Anterior cingulate cortex (tissue), 58 donors: ENCODE data around the gene GPR146.

Source experiments
- DNase-seq, 58 donors: peaks; one replicate each; lab custom pipeline; 2025; lab: John Stamatoyannopoulos, UW

GPR146 gene

GRCh38 chr7:1087952-1088920 lies 43.9 kb downstream of the GPR146 start, which contains the start of gene GPER1:
Gene GPER1 (plus strand): TSS chr7:1088113. CDS start chr7:1091729, 3,616 bp downstream.
- DNase-seq = peak in 29 of 58 donors; percentile 15 to 70 (median 39)

- DNase-seq = no peak
These were observed 45.9 kb downstream of the GPR146 start for GRCh38 chr7:1090236-1090635.

DNA sequence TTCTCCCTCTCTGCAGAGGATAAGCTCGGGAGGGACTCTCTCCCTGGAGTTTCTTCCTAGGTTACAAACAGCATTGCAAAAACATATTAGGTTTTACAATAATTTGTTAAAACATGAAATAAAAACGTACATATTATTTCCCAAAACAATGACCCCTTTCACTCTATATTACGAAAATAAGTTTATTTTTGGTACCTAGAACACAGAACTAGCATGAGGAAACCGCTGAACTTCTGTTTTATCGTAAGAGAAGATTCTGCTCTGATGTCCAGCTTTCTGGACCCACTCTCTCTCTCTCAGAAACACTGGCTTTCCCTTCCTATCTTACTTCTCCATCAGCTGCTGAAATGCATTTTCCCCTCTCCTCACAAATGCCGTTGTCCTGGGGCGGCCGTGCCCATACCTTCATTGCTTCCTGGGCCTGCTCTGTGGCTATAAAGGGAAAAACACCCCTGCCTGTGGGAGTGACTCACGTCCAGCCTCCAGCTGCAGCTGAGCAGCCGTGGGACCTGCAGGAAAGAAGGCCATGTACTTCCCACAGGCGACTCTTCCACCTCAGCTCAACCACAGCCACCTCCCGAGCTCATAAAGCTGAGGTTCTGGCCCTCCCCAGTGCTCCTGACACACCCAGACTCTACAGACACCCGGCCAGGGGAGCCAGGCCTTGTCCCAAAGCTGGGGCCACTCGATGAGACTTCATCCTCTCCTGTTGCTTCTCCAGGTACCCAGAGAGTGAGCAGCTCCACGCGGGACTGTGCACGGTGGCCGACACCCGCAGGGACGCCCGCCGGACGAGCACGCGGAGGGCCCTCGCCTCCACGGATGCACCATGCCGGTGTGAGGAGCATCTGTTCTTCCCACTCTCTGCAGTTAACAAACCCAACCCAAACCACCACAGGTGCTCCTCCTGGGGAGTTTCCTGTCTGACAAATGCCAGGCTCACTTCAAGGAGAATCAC lies 46.6 kb downstream of the GPR146 start:
- DNase-seq = no peak

DNA sequence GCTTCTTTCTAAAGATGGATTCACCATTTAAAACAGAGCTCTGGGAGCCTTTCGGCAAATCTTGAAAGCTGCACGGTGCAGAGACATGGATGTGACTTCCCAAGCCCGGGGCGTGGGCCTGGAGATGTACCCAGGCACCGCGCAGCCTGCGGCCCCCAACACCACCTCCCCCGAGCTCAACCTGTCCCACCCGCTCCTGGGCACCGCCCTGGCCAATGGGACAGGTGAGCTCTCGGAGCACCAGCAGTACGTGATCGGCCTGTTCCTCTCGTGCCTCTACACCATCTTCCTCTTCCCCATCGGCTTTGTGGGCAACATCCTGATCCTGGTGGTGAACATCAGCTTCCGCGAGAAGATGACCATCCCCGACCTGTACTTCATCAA lies 47.3 kb downstream of the GPR146 start:
- no peak for DNase-seq

DNA sequence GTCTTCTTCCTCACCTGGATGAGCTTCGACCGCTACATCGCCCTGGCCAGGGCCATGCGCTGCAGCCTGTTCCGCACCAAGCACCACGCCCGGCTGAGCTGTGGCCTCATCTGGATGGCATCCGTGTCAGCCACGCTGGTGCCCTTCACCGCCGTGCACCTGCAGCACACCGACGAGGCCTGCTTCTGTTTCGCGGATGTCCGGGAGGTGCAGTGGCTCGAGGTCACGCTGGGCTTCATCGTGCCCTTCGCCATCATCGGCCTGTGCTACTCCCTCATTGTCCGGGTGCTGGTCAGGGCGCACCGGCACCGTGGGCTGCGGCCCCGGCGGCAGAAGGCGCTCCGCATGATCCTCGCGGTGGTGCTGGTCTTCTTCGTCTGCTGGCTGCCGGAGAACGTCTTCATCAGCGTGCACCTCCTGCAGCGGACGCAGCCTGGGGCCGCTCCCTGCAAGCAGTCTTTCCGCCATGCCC lies 47.9 kb downstream of the GPR146 start:
- no peak for DNase-seq

DNA sequence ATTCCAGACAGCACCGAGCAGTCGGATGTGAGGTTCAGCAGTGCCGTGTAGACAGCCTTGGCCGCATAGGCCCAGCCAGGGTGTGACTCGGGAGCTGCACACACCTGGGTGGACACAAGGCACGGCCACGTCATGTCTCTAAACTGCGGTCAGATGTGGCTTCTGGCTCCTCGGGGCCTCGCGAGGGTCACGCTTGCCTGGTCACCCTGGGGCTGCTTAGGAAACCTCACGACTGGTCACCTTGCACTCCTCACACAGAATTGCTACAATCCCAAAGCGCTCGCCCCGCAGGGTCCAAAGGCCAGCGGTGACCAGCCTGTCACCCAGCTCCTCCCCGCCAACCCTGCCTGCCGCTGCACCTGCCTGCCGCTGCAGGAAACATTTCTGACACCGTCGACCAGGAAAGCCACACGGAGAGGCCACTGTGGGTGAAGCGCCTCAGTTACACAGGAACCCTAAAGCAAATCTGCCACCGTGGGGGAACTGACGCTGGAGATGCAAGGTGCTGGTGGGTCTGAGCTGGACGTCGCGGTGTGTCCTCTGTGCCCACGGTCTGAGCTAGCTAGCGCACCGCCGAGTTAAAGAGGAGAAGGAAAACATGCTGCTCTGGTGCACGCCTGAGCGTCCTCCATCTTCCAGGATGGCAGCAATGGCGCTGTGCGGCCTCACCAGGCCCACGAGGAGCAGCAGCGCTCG lies 48.6 kb downstream of the GPR146 start:
- DNase-seq = no peak

GRCh38 chr7:1093502-1093843 lies 49.1 kb downstream of the GPR146 start:
- DNase-seq = no peak

DNA sequence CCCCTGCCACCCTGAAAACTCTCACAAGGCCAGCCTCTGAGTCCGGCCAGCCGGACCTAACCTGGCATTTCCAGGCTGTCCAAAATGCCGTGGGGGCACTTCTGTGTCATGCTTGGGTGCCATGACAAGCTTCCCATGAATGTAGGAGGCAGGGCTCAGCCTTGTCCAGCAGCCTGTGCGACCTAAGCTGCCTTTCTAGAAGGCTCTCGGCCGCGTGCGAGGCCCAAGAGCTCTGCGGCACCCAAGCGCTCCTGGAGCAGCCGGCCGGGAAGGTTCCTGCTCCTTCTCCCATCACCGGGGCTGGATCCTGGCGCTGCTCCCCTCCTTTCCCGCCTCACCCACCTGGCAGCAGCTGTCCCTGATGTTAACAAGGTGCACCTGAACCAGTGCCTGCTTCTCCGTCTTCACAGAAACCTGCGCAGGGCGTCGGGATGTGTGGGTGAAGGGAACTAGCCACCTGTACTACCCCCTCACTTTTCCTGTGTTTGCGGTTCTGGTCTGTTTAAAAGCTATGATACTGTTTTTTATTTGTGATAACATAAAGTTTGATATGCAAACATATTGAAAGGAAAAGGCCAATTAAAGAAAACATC lies 49.7 kb downstream of the GPR146 start:
- DNase-seq = no peak

- no peak for DNase-seq
These were observed 50.5 kb downstream of the GPR146 start for GRCh38 chr7:1094870-1095269.

- no peak for DNase-seq
These were observed 51.3 kb downstream of the GPR146 start for GRCh38 chr7:1095621-1096155.

DNA sequence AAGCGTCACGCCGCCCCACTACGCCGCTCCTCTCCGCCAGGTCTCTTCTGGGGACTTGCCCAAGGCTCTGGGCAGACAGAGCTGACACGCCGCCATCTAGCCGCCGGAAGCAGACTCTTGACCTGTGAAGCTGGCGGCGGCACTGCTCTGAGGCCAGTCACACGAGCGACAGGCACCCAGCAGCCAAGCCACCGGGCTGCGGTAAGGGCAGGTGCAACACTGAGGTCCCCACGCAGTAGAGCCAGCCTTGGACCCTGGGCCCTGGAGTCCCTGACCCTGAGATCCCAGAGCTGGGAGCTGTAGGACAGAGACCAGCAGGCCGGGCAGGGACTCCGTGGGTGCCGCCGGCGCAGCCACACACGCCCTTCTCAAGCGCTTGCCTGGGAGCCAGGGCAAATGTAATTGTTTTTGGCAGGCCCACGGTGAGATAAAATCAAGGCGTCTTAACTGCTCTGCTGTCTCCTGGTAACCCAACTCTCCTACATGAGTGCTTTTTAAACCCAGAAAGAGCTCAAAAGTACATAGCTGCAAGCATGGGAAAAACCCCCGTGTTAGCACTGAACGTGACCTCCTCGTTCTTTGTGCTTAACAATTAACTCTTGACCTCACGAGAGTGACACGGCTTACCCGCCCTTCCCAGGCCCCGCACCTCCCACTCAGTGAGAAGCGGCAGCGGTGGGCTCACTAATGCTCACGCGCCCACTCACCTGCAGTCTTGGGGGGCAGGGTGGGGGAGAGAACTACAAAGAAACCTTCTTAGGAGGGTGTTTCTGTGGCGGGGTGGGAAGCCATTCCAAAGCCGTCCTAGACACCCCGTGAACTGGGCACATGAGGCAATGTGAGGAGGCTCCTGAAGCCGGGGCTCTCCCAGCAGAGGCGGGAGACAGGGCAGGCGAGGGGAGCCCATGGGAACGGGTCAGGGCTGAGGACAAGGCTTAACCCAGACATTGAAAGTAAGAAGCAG lies 52.1 kb downstream of the GPR146 start:
- DNase-seq = no peak

DNA sequence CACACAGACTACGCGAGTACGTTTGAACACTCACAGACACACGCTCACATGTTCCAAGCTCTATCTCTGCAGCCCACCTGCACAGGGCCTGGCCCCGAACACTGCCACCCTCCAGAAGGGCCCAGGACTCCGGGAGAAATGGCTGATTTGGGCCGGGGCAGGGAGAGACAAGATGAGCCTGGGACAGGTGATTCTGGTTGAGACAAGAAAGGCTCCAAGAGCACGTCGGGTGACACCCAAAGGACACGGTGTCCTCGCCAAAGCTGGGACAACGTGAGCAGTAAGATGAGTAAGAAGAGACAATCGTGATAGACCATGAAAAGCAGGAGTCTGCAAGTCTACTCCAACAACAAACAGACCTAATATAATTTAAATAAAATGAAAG lies 52.8 kb downstream of the GPR146 start:
- no peak for DNase-seq

DNA sequence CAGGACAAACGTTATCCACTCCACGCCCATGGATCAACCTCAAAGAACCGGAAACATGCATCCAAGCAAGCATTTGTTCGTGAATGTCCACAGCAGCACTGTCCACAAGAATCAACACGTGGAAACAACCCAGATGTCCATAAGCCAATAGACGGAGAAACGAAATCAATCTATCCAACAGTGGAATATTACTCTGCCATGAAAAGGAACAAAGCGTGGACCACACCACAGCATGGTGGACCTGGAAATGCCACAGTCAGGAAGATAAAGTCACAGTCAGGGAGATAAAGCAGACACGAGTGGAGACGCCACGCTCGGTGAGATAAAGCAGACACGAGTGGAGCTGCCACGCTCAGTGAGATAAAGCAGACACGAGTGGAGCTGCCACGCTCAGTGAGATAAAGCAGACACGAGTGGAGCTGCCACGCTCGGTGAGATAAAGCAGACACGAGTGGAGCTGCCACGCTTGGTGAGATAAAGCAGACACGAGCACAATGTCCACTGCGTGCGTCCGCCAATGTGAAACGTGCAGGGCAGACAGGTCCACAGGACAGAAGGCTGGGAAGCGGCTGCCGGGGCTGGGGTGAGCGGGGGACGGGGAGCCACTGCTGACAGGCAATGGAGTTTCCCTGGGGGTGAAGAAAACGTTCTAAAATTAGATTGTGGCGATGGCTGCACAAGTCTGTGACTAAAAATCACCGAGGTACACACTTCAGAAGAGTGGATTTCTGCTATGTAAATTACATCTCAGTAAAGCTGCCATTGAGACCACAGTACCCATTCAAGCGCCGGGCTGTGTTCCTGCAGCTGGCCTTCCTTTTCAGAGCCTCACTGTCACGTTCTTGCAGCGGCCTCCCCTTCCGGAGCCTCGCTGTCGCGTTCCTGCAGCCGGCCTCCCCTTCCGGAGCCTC lies 54.2 kb downstream of the GPR146 start:
- DNase-seq = no peak

DNA sequence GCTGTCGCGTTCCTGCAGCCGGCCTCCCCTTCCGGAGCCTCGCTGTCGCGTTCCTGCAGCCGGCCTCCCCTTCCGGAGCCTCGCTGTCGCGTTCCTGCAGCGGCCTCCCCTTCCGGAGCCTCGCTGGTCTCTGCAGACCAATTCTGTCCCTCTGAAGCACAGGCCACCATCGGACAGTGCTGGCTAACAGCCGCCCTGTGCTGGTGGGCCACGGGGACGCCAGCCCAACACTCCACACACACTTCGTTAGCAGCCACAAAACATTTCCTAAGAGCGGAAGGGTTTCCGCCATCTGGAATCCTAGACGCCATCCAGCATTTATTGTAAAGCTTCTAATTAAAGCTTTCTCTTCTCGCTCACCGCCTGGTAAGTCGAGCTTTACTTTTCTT lies 54.8 kb downstream of the GPR146 start:
- no peak for DNase-seq

- no peak for DNase-seq
These were observed 55.3 kb downstream of the GPR146 start for GRCh38 chr7:1099637-1100036.

DNA sequence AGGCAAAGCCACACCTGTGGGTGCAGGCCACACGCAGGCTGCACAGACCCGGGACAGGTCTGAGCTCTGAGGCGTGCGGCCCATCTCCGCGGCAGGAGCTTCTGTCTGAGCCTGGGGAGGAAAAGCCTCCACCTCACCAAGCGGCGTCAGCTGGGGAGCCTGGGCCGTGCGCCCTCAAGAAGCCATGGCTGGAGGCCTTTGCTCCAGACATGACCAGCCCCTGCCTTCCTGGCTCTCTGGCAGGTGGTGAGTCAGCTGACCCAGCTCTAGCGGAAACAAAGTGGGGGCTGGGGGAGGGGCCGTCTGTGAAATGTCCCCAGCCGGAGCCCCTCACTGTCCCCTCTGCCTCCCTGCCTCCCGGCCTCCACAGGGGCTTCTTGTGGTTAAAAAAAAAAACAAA lies 56.0 kb downstream of the GPR146 start:
- no peak for DNase-seq

DNA sequence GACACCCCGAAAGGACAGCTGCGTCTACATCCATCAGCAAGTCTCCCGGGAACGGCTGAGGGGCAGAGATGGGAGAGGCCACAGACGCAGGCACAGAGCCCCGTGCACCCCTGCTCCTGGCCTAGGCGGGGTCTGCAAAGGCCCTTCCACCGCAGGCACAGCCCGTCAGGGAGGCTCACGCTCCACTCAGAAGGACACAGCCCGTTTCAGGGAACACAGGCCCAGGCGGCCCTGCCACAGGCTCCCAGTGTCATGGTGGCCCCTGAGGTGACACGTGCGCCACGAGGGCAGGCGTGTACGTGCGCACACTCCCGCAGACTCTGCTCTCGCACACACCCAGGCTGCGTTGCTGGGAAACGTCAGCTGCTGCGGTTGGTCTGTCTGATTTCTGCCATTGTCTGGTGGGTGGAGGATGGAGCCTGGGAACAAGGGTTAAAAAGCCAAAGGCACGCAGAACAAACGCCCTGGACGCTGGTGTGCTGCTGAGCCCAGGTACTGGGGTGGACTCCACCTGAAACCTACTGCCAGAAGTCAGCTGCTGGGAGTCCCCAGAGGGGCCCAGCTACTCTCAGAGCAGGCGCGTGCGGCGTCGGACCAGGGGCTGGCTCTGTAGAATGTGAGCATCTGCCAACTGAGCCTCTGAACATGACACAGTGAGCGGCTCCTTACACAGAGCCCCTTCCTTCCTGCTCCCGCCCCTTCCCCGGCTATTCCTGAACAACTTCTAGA lies 56.7 kb downstream of the GPR146 start:
- DNase-seq = peak in 1 of 58 donors; percentile 31
